Astrocyte (in vitro differentiated cells and primary cell): ENCODE results near the gene NGRN. TPM values are rescaled to one million over a fixed set of nuclear protein-coding genes. Genes with fewer than 3 reads are reported as not detected.

Source experiments
- DNase-seq: peaks from one replicate; pipeline ENCODE4 v3.0.0-alpha.2; 2010; ENCODE audit warnings: low read depth
- FAIRE-seq: peaks from 2 replicates; lab custom pipeline; 2011; peaks lifted over from hg19 to GRCh38; lab: Jason Lieb, UNC
- H2AFZ ChIP-seq: 2 replicates; pipeline ENCODE4 v1.6.0; 2012; ENCODE audit warnings: low read depth, low read length, inconsistent platforms
- H3K27ac ChIP-seq: 2 replicates; pipeline ENCODE4 v1.5.1; 2011; ENCODE audit warnings: low read depth, low read length, inconsistent platforms
- H3K27me3 ChIP-seq: 2 replicates; pipeline ENCODE4 v1.6.0; 2011; ENCODE audit warnings: low read length, inconsistent platforms; ENCODE audit not compliant: insufficient read depth
- H3K36me3 ChIP-seq: 2 replicates; pipeline ENCODE4 v1.5.1; 2011; ENCODE audit warnings: low read length, inconsistent platforms; ENCODE audit not compliant: insufficient read depth
- H3K4me1 ChIP-seq: 2 replicates; pipeline ENCODE4 v1.5.1; 2011; ENCODE audit warnings: low read length, inconsistent platforms; ENCODE audit not compliant: insufficient read depth
- H3K4me2 ChIP-seq: 2 replicates; pipeline ENCODE4 v1.6.0; 2012; ENCODE audit warnings: low read length, inconsistent platforms
- H3K4me3 ChIP-seq: 2 replicates; pipeline ENCODE4 v1.5.1; 2011; ENCODE audit warnings: low read depth, mild to moderate bottlenecking, low read length, inconsistent platforms; ENCODE audit not compliant: insufficient read depth
- H3K79me2 ChIP-seq: 2 replicates; pipeline ENCODE4 v1.6.0; 2012; ENCODE audit warnings: mild to moderate bottlenecking, low read length, inconsistent platforms; ENCODE audit not compliant: insufficient read depth
- H3K9ac ChIP-seq: 2 replicates; pipeline ENCODE4 v1.6.0; 2012; ENCODE audit warnings: mild to moderate bottlenecking, low read length, inconsistent platforms
- H3K9me3 ChIP-seq: 2 replicates; pipeline ENCODE4 v1.5.1; 2012; ENCODE audit warnings: low read depth, mild to moderate bottlenecking, low read length, inconsistent platforms; ENCODE audit not compliant: insufficient read depth
- H4K20me1 ChIP-seq: 2 replicates; pipeline ENCODE4 v1.6.0; 2012; ENCODE audit warnings: low read length, inconsistent platforms; ENCODE audit not compliant: insufficient read depth
- H3K27ac Mint-ChIP-seq: one replicate; pipeline ENCODE4 v1.8.0; 2021; ENCODE audit warnings: mild to moderate bottlenecking, mixed read lengths; ENCODE audit not compliant: unreplicated experiment
- H3K27me3 Mint-ChIP-seq: one replicate; pipeline ENCODE4 v1.8.0; 2021; ENCODE audit warnings: low read depth, mixed read lengths; ENCODE audit not compliant: unreplicated experiment
- H3K36me3 Mint-ChIP-seq: one replicate; pipeline ENCODE4 v1.8.0; 2021; ENCODE audit warnings: low read depth, mixed read lengths; ENCODE audit not compliant: unreplicated experiment
- H3K4me1 Mint-ChIP-seq: one replicate; pipeline ENCODE4 v1.8.0; 2021; ENCODE audit warnings: low read depth, mixed read lengths; ENCODE audit not compliant: unreplicated experiment
- H3K4me3 Mint-ChIP-seq: one replicate; pipeline ENCODE4 v1.8.0; 2021; ENCODE audit warnings: mild to moderate bottlenecking, moderate library complexity, mixed read lengths; ENCODE audit not compliant: unreplicated experiment
- H3K9me3 Mint-ChIP-seq: one replicate; pipeline ENCODE4 v1.8.0; 2021; ENCODE audit warnings: mild to moderate bottlenecking, mixed read lengths; ENCODE audit not compliant: unreplicated experiment
- CTCF ChIP-seq: IDR thresholded peaks from 2 replicates; pipeline ENCODE4 v1.5.1; 2011; ENCODE audit warnings: low read depth, mild to moderate bottlenecking, inconsistent platforms, low read length, moderate library complexity; ENCODE audit not compliant: insufficient read depth
- EZH2 ChIP-seq: IDR thresholded peaks from 2 replicates; pipeline ENCODE4 v1.6.1; 2012; ENCODE audit warnings: mild to moderate bottlenecking, low read length, inconsistent platforms; ENCODE audit not compliant: insufficient read depth
- total RNA-seq: library from RNA; stranded (reverse); gene quantifications from 2 replicates; pipeline ENCODE4 v1.2.1, GENCODE V29; 2021

Gene NGRN
- total RNA-seq, 1 donor from 2014 or later = 98.6 TPM

DNA sequence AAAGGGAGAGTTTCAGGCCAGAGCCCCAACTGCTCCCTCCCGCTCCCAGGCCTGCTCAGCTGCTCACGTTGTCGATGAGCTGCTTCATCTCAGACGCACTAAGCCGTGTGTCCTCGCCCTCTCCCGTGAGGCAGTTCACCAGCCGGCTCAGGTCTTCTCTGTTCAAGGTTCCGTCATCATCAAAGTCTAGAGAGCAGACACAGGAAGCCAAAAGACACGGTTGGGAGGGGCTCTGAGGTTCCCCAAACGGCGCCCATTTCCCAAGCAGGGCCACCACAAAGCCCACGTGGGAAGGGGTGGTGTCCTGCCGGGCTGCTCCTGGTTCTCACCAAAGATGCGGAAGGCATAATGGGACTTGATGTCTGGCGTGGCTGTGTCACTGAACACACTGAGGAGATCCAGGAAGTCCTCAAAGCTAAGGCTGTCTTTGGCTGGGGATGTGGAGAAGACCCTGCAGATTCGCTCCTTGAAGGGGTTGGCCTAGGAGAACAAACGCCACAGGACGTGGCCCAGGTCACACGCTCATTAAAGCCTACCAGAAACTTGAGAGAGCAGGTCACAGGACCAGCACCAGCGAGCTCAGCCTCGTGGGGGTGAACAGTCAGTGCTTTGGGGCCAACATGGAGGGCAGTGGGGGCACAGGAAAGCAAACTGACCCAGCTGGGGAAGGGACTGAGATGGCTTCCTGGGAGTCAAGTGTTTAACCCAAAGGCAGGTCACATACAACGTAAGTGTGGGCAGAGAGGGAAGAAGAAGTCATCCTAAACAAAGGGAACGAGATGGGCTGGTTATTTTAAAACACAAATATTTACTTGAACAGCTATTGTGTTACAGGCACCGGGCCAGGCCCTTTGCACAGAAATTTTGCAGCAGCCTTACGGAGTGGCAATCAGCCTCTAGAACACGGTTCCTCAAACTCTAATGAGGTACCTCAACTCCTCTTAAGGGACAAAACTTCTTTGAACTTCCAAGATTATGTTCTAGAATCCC is 34.1 kb upstream of the NGRN start:
- Mint-ChIP-seq H3K4me1 (peaks cover 9% of the 10 kb centered on the region), H3K4me3 (peak overlapping the region; percentile 15), H3K27ac (no peak overlapping the region), H3K36me3 (peaks cover 8% of the 10 kb centered on the region), H3K27me3 (no peaks in the 10 kb centered on the region), H3K9me3 (no peaks in the 10 kb centered on the region)
- H3K4me3 ChIP-seq = no peak overlapping the region
- peak overlapping the region; percentile 95 for H3K4me2 ChIP-seq
- H3K4me1 ChIP-seq = peaks cover 9% of the 10 kb centered on the region
- no peak overlapping the region for H2AFZ ChIP-seq
- H3K36me3 ChIP-seq = peaks cover 5% of the 10 kb centered on the region
- FAIRE-seq (no peak), DNase-seq (no peak)
- peaks cover 21% of the 10 kb centered on the region for H4K20me1 ChIP-seq
- TF ChIP-seq EZH2 = no peak
- H3K9me3 ChIP-seq = no peaks in the 10 kb centered on the region
- peaks cover 20% of the 10 kb centered on the region for H3K79me2 ChIP-seq
- no peaks in the 10 kb centered on the region for H3K27me3 ChIP-seq
- H3K9ac ChIP-seq = no peak overlapping the region
- H3K27ac ChIP-seq = no peak overlapping the region

DNA sequence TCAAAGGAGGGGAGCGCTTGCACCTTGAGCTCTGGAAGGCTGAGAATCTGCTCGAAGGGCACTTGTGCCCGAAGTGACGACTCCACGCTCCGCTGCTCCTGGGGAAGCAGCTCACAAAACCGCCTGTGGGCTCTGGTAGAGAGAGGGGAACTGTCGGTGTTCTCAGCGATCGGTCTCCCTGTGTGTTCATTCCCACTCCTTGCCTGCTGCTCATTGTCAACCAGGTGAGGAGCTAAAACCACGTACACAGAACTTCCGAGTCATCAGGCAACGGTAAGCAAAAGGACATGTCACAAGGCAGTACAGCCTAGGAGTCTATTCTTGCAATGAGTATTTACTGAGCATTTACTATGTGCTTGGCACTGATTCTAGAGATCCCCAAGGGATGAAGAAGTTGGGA is 33.3 kb upstream of the NGRN start:
- H3K27ac ChIP-seq = no peak overlapping the region
- Mint-ChIP-seq H3K4me1 (peaks cover 9% of the 10 kb centered on the region), H3K4me3 (peak overlapping the region; percentile 89), H3K27ac (peak overlapping the region; percentile 75), H3K9me3 (no peaks in the 10 kb centered on the region), H3K36me3 (peaks cover 8% of the 10 kb centered on the region), H3K27me3 (no peaks in the 10 kb centered on the region)
- peaks cover 20% of the 10 kb centered on the region for H3K79me2 ChIP-seq
- peak overlapping the region; percentile 95 for H3K4me2 ChIP-seq
- no peak overlapping the region for H3K4me3 ChIP-seq
- FAIRE-seq (no peak), DNase-seq (no peak)
- peaks cover 2% of the 10 kb centered on the region for H3K36me3 ChIP-seq
- peaks cover 9% of the 10 kb centered on the region for H3K4me1 ChIP-seq
- H3K9ac ChIP-seq = no peak overlapping the region
- no peaks in the 10 kb centered on the region for H3K9me3 ChIP-seq
- H3K27me3 ChIP-seq = no peaks in the 10 kb centered on the region
- no peak overlapping the region for H2AFZ ChIP-seq
- TF ChIP-seq EZH2 (no peak), CTCF (no peak)
- peaks cover 21% of the 10 kb centered on the region for H4K20me1 ChIP-seq

DNA sequence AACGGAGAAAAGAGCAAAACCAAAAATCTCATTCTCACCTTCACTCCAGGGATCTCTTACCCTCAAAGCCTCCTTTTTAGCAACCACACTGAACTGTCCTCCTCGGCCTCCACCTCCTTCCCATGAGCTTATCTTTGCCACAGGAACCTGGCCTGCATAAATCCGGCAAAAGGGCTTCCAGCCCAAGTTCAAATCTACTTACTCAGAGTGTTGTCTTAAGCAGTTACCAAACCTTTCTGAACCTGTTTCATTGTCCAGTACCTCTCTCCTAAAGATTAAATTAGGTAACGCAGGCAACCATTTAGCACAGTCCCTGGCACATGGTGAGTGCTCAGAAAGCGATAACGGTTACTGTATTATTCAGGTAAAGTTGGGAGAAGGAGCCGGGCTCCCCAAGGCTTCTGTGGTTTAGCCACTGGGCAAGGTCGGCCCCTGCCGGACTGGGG is 32.5 kb upstream of the NGRN start:
- FAIRE-seq (no peak), DNase-seq (peak; percentile 27)
- Histone ChIP-seq H2AFZ (peak overlapping the region; percentile 90), H3K27me3 (no peaks in the 10 kb centered on the region), H3K36me3 (peaks cover 2% of the 10 kb centered on the region), H3K4me2 (peak overlapping the region; percentile 95), H3K9me3 (no peaks in the 10 kb centered on the region), H3K79me2 (peaks cover 20% of the 10 kb centered on the region), H4K20me1 (peaks cover 21% of the 10 kb centered on the region), H3K4me3 (peak overlapping the region; percentile 85), H3K9ac (peak overlapping the region; percentile 91), H3K27ac (peak overlapping the region; percentile 80), H3K4me1 (peaks cover 9% of the 10 kb centered on the region)
- peak overlapping the region; percentile 70 for H3K27ac Mint-ChIP-seq
- peak overlapping the region; percentile 89 for H3K4me3 Mint-ChIP-seq
- H3K36me3 Mint-ChIP-seq = peaks cover 8% of the 10 kb centered on the region
- H3K9me3 Mint-ChIP-seq = no peaks in the 10 kb centered on the region
- no peaks in the 10 kb centered on the region for H3K27me3 Mint-ChIP-seq
- TF ChIP-seq EZH2 = no peak
- no peak for TF ChIP-seq CTCF
- peaks cover 9% of the 10 kb centered on the region for H3K4me1 Mint-ChIP-seq
